Dendritic cell treated with granulocyte-macrophage colony-stimulating factor and Interleukin-4, amounts not matched to agents 40 ng/mL and 50 ng/mL, for 4 days (primary cell): Measurements from ENCODE around the gene AATF.
"Not testable (repeated sequence)": the region's sequence is repeated elsewhere in the genome, so short reads cannot be mapped to it uniquely, and the experiment has no call there.

Experiments
- H3K27ac Mint-ChIP-seq: one replicate; pipeline ENCODE4 v1.8.0; 2022; ENCODE audit warnings: mild to moderate bottlenecking, mixed read lengths
- H3K27me3 Mint-ChIP-seq: one replicate; pipeline ENCODE4 v1.8.0; 2022; ENCODE audit warnings: mild to moderate bottlenecking, mixed read lengths
- H3K36me3 Mint-ChIP-seq: one replicate; pipeline ENCODE4 v1.8.0; 2022; ENCODE audit warnings: low read depth, mixed read lengths
- H3K4me1 Mint-ChIP-seq: one replicate; pipeline ENCODE4 v1.8.0; 2022; ENCODE audit warnings: low read depth, mixed read lengths
- H3K4me3 Mint-ChIP-seq: one replicate; pipeline ENCODE4 v1.8.0; 2022; ENCODE audit warnings: mild to moderate bottlenecking, moderate library complexity, mixed read lengths
- H3K9me3 Mint-ChIP-seq: one replicate; pipeline ENCODE4 v1.8.0; 2022; ENCODE audit warnings: mixed read lengths
- intact Hi-C: fragments of 100-400 bp; cut with micrococcal nuclease; formaldehyde crosslinking; loops from one replicate; pipeline ENCODE4 v1.15.0; 2022

AATF gene

GRCh38 chr17:37066322-37067255 lies 117.8 kb downstream of the AATF start:
- H3K9me3 Mint-ChIP-seq = no peaks in the 10 kb centered on the region
- no peaks in the 10 kb centered on the region for H3K36me3 Mint-ChIP-seq
- peaks cover 27% of the 10 kb centered on the region for H3K27me3 Mint-ChIP-seq
- intact Hi-C loops = no loop called here
- no peaks in the 10 kb centered on the region for H3K4me1 Mint-ChIP-seq
- H3K4me3 Mint-ChIP-seq = no peak overlapping the region
- no peak overlapping the region for H3K27ac Mint-ChIP-seq

- no peaks in the 10 kb centered on the region for H3K4me1 Mint-ChIP-seq
- H3K9me3 Mint-ChIP-seq = no peaks in the 10 kb centered on the region
- H3K4me3 Mint-ChIP-seq = no peak overlapping the region
- intact Hi-C loops = no loop called here
- H3K27ac Mint-ChIP-seq = no peak overlapping the region
- no peaks in the 10 kb centered on the region for H3K36me3 Mint-ChIP-seq
- H3K27me3 Mint-ChIP-seq = peaks cover 27% of the 10 kb centered on the region
Measured at GRCh38 chr17:37067555-37068111, 118.9 kb downstream of the AATF start.

- no peaks in the 10 kb centered on the region for H3K4me1 Mint-ChIP-seq
- H3K27ac Mint-ChIP-seq = no peak overlapping the region
- no peaks in the 10 kb centered on the region for H3K9me3 Mint-ChIP-seq
- peaks cover 27% of the 10 kb centered on the region for H3K27me3 Mint-ChIP-seq
- intact Hi-C loops = no loop called here
- no peak overlapping the region for H3K4me3 Mint-ChIP-seq
- no peaks in the 10 kb centered on the region for H3K36me3 Mint-ChIP-seq
Measured at GRCh38 chr17:37068266-37068665, 119.5 kb downstream of the AATF start.

GRCh38 chr17:37069087-37069486 lies 120.3 kb downstream of the AATF start:
- Mint-ChIP-seq H3K36me3 (no peaks in the 10 kb centered on the region), H3K9me3 (no peaks in the 10 kb centered on the region), H3K27me3 (peaks cover 27% of the 10 kb centered on the region)

GRCh38 chr17:37073464-37073863 lies 124.7 kb downstream of the AATF start:
- H3K9me3 Mint-ChIP-seq, H3K27me3 Mint-ChIP-seq, intact Hi-C loops, H3K27ac Mint-ChIP-seq, H3K36me3 Mint-ChIP-seq, H3K4me3 Mint-ChIP-seq, H3K4me1 Mint-ChIP-seq: not testable (repeated sequence)

More at GRCh38 chr17:37069087-37069486, 120.3 kb downstream of the AATF start:
- Mint-ChIP-seq H3K4me1 (no peaks in the 10 kb centered on the region), H3K4me3 (no peak overlapping the region), H3K27ac (no peak overlapping the region)
- intact Hi-C loops = no loop called here

GRCh38 chr17:37079065-37079708 lies 130.4 kb downstream of the AATF start:
- Mint-ChIP-seq H3K4me3 (no peak overlapping the region), H3K4me1 (peaks cover 19% of the 10 kb centered on the region), H3K9me3 (peaks cover 9% of the 10 kb centered on the region), H3K27me3 (no peaks in the 10 kb centered on the region), H3K36me3 (no peaks in the 10 kb centered on the region), H3K27ac (no peak overlapping the region)
- intact Hi-C loops = no loop called here

GRCh38 chr17:37079735-37080134 lies 131.0 kb downstream of the AATF start:
- Mint-ChIP-seq H3K27me3 (no peaks in the 10 kb centered on the region), H3K27ac (no peak overlapping the region), H3K4me1 (peaks cover 19% of the 10 kb centered on the region), H3K4me3 (no peak overlapping the region), H3K9me3 (peaks cover 9% of the 10 kb centered on the region), H3K36me3 (peaks cover 3% of the 10 kb centered on the region)
- intact Hi-C loops = no loop called here

GRCh38 chr17:37081287-37081686 lies 132.5 kb downstream of the AATF start:
- H3K9me3 Mint-ChIP-seq = peaks cover 9% of the 10 kb centered on the region
- no peak overlapping the region for H3K27ac Mint-ChIP-seq
- H3K4me1 Mint-ChIP-seq = peaks cover 19% of the 10 kb centered on the region
- H3K27me3 Mint-ChIP-seq = no peaks in the 10 kb centered on the region
- no peak overlapping the region for H3K4me3 Mint-ChIP-seq
- H3K36me3 Mint-ChIP-seq = peaks cover 18% of the 10 kb centered on the region
- intact Hi-C loops = no loop called here

- H3K4me3 Mint-ChIP-seq = no peak overlapping the region
- intact Hi-C loops = no loop called here
- H3K36me3 Mint-ChIP-seq = peaks cover 29% of the 10 kb centered on the region
- no peaks in the 10 kb centered on the region for H3K27me3 Mint-ChIP-seq
- H3K27ac Mint-ChIP-seq = no peak overlapping the region
- peaks cover 9% of the 10 kb centered on the region for H3K9me3 Mint-ChIP-seq
- H3K4me1 Mint-ChIP-seq = peaks cover 19% of the 10 kb centered on the region
Measured at GRCh38 chr17:37082311-37082860, 133.6 kb downstream of the AATF start.

GRCh38 chr17:37082985-37083384 lies 134.2 kb downstream of the AATF start:
- H3K27ac Mint-ChIP-seq = no peak overlapping the region
- peaks cover 35% of the 10 kb centered on the region for H3K36me3 Mint-ChIP-seq
- peaks cover 9% of the 10 kb centered on the region for H3K9me3 Mint-ChIP-seq
- H3K27me3 Mint-ChIP-seq = no peaks in the 10 kb centered on the region
- peaks cover 19% of the 10 kb centered on the region for H3K4me1 Mint-ChIP-seq
- H3K4me3 Mint-ChIP-seq = no peak overlapping the region
- intact Hi-C loops = no loop called here

GRCh38 chr17:37083456-37083855 lies 134.7 kb downstream of the AATF start:
- Mint-ChIP-seq H3K27me3 (no peaks in the 10 kb centered on the region), H3K36me3 (peaks cover 40% of the 10 kb centered on the region), H3K9me3 (peaks cover 9% of the 10 kb centered on the region), H3K4me1 (peaks cover 19% of the 10 kb centered on the region), H3K4me3 (no peak overlapping the region), H3K27ac (no peak overlapping the region)
- intact Hi-C loops = no loop called here

- H3K27ac Mint-ChIP-seq = no peak overlapping the region
- H3K4me3 Mint-ChIP-seq = no peak overlapping the region
- peaks cover 49% of the 10 kb centered on the region for H3K36me3 Mint-ChIP-seq
- H3K4me1 Mint-ChIP-seq = peaks cover 21% of the 10 kb centered on the region
- peaks cover 5% of the 10 kb centered on the region for H3K9me3 Mint-ChIP-seq
- no peaks in the 10 kb centered on the region for H3K27me3 Mint-ChIP-seq
- intact Hi-C loops = no loop called here
Measured at GRCh38 chr17:37084372-37084771, 135.6 kb downstream of the AATF start.

GRCh38 chr17:37086334-37086733 lies 137.6 kb downstream of the AATF start:
- Mint-ChIP-seq H3K27ac (no peak overlapping the region), H3K36me3 (peaks cover 61% of the 10 kb centered on the region), H3K9me3 (no peaks in the 10 kb centered on the region), H3K4me1 (peaks cover 25% of the 10 kb centered on the region), H3K4me3 (no peak overlapping the region), H3K27me3 (no peaks in the 10 kb centered on the region)
- intact Hi-C loops = no loop called here

- Mint-ChIP-seq H3K4me3 (no peak overlapping the region), H3K27ac (no peak overlapping the region), H3K9me3 (no peaks in the 10 kb centered on the region), H3K4me1 (peaks cover 19% of the 10 kb centered on the region), H3K27me3 (no peaks in the 10 kb centered on the region), H3K36me3 (peaks cover 61% of the 10 kb centered on the region)
- intact Hi-C loops = no loop called here
Measured at GRCh38 chr17:37086948-37087347, 138.2 kb downstream of the AATF start.
